ENCODE data around the gene VTN. TPM values are rescaled to one million over a fixed set of nuclear protein-coding genes. Genes with fewer than 3 reads are reported as not detected.

VTN gene
- total RNA-seq, 1 donor from 2014 or later = 0.18 TPM

DNA sequence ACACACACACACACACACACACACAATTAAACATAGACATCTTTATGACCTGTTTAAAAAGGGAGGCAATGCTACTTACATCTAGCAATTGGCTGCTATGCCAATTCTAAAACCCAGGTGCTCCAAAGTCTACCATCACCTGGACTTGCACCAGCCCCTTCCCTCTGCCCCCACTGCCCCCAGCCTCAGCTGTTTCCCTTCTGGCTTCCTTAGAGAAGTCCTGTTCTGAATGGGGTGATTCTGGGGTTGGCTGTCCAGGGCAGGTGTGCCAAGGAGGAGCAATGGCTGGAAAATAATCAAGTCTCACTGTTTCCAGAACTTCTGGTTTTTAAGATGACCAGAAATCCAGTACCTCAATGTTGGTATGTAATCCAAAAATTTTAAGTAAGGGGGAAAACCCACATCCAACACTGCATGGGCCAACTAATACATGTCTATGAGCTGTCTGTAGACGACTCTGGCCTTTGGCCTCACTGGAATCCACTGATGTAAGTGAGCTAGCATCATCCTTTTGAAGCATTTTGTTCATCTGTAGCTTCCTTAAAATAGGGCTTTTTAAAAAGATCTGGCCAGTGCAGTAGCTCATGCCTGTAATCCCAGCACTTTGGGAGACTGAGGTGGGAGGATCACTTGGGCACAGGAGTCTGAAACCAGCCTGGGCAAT lies 36.9 kb downstream of the VTN start:
- intact Hi-C loops (cut with micrococcal nuclease) = no loop called here
- Mint-ChIP-seq H3K9me3 (no peaks in the 10 kb centered on the region), H3K4me3 (no peak overlapping the region), H3K27me3 (no peaks in the 10 kb centered on the region), H3K4me1 (peaks cover 35% of the 10 kb centered on the region), H3K27ac (no peak overlapping the region), H3K36me3 (ENCODE audit: low read depth) (peaks cover 38% of the 10 kb centered on the region)
- ATAC-seq (ENCODE audit: low read depth) (no peak), DNase-seq (no peak)
- CTCF ChIA-PET = interaction anchor here (1.0 kb wide), 1 partner anchor 37 kb away, joined by 3 read pairs; the partner anchor contains the start of gene VTN
- TF ChIP-seq, protein P1, sequence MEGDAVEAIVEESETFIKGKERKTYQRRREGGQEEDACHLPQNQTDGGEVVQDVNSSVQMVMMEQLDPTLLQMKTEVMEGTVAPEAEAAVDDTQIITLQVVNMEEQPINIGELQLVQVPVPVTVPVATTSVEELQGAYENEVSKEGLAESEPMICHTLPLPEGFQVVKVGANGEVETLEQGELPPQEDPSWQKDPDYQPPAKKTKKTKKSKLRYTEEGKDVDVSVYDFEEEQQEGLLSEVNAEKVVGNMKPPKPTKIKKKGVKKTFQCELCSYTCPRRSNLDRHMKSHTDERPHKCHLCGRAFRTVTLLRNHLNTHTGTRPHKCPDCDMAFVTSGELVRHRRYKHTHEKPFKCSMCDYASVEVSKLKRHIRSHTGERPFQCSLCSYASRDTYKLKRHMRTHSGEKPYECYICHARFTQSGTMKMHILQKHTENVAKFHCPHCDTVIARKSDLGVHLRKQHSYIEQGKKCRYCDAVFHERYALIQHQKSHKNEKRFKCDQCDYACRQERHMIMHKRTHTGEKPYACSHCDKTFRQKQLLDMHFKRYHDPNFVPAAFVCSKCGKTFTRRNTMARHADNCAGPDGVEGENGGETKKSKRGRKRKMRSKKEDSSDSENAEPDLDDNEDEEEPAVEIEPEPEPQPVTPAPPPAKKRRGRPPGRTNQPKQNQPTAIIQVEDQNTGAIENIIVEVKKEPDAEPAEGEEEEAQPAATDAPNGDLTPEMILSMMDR (IDR thresholded peaks at IDR 0.05) = no peak
- POLR2A ChIA-PET = interaction anchor here (0.7 to 4.3 kb wide), 2 partner anchors 25 to 217 kb away, joined by 3 to 110 read pairs; partner anchors contain the start of gene POLDIP2

DNA sequence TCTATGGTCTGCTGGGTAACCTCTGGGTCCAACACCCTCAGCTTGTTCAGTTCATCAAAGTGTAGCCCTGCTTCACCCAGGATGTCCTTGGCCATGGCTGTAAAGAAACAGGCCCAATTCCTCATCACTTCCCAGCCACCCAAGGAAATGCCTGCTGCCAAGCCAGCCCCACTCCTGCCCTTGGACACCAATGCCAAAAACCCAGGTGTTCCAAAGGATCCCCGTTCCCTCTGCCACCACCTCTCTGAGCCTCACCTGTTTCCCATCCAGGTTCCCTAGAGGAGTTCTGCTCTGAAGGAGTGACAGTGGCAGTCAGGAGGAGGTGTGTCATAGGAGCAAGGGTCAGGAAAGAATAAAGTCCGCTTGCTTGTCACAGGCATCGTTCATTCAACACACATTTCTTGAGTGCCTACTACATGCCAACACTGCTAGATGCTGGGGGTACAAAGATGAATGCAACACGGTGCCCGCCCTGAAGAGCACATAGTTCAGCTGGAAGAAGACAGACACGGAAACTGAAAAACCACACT lies 38.2 kb downstream of the VTN start:
- DNase-seq (no peak), ATAC-seq (ENCODE audit: low read depth) (no peak)
- TF ChIP-seq, protein P1 (IDR thresholded peaks at IDR 0.05) = no peak
- Mint-ChIP-seq H3K4me3 (no peak overlapping the region), H3K27ac (no peak overlapping the region), H3K27me3 (no peaks in the 10 kb centered on the region), H3K9me3 (no peaks in the 10 kb centered on the region), H3K4me1 (peaks cover 26% of the 10 kb centered on the region), H3K36me3 (ENCODE audit: low read depth) (peaks cover 50% of the 10 kb centered on the region)
- ChIA-PET POLR2A (no interaction called here), CTCF (no interaction called here)
- intact Hi-C loops (cut with micrococcal nuclease) = no loop called here

DNA sequence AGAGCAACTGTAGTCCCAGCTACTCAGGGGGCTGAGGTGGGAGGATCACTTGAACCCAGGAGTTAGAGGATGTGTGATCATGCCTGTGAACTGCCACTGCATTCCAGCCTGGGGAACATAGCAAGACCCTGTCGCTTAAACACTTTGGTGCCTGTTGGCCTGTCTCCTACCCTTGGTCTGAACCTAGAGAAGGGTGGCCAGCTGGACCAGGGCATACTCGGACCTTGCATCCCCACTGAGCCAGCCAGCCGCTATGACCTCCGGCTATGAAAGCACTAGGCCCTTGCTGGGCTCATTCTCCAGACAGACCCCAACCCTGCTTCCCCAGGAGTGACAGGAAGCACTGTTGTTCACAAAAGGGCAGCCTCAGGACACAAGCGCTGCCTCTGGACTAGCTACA lies 39.4 kb downstream of the VTN start:
- ATAC-seq (ENCODE audit: low read depth) (no peak), DNase-seq (no peak)
- TF ChIP-seq, protein P1 (IDR thresholded peaks at IDR 0.05) = no peak
- H3K9me3 Mint-ChIP-seq = no peaks in the 10 kb centered on the region
- intact Hi-C loops (cut with micrococcal nuclease) = no loop called here
- CTCF ChIA-PET = no interaction called here
- H3K27ac Mint-ChIP-seq = no peak overlapping the region
- peaks cover 16% of the 10 kb centered on the region for H3K4me1 Mint-ChIP-seq
- no peaks in the 10 kb centered on the region for H3K27me3 Mint-ChIP-seq
- H3K36me3 Mint-ChIP-seq (ENCODE audit: low read depth) = peaks cover 60% of the 10 kb centered on the region
- POLR2A ChIA-PET = no interaction called here
- no peak overlapping the region for H3K4me3 Mint-ChIP-seq

DNA sequence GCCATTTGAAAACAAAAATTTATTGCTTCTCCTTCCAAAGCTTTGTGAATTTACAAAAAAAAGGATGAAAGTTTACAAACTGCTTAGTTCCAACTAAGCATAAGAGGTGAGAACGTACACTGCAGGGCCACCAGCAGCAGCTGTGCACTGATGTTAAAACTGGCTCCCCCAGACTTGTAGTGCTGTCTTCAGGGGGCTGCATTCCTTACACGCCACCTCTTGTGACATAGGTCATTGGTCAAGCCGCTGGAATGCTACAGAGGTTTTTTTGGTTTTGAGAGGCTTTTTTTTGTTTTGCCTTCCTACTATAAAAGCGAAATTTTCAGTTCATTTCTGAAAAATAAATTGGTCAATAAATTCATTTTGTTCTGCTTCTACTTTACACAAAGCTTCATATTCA lies 41.8 kb downstream of the VTN start:
- ChIA-PET POLR2A (interaction anchor here (0.6 kb wide), 1 partner anchor 27 kb away, joined by 3 read pairs; no protein-coding TSS in a partner anchor), CTCF (no interaction called here)
- ATAC-seq (ENCODE audit: low read depth) (no peak), DNase-seq (no peak)
- intact Hi-C loops (cut with micrococcal nuclease) = no loop called here
- H3K36me3 Mint-ChIP-seq (ENCODE audit: low read depth) = peaks cover 56% of the 10 kb centered on the region
- H3K27me3 Mint-ChIP-seq = no peaks in the 10 kb centered on the region
- no peak overlapping the region for H3K4me3 Mint-ChIP-seq
- H3K9me3 Mint-ChIP-seq = no peaks in the 10 kb centered on the region
- peaks cover 1% of the 10 kb centered on the region for H3K4me1 Mint-ChIP-seq
- H3K27ac Mint-ChIP-seq = no peak overlapping the region
- TF ChIP-seq, protein P1 (IDR thresholded peaks at IDR 0.05) = no peak

DNA sequence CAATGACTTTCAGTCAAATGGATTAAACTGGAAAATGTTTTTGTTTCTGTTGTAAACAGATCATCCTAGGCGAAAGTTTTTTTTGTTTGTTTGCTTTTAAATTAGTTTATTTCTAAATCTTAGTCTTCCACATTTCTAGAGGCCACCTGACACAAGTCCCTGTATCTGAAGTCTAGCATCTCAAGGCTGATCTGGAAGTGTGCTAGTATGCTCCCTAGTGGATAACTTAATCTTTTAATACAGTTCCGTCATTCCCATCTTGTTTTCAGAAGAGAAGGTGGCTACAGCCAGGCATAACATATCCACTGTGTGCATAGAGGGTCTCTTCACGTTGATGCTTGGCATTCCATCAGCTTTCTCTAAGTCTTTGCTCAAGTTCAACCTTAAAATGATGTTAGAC lies 42.4 kb downstream of the VTN start:
- H3K36me3 Mint-ChIP-seq (ENCODE audit: low read depth) = peaks cover 56% of the 10 kb centered on the region
- ChIA-PET CTCF (no interaction called here), POLR2A (no interaction called here)
- H3K27me3 Mint-ChIP-seq = no peaks in the 10 kb centered on the region
- no peaks in the 10 kb centered on the region for H3K9me3 Mint-ChIP-seq
- no peak for DNase-seq
- H3K27ac Mint-ChIP-seq = no peak overlapping the region
- no peak for ATAC-seq (ENCODE audit: low read depth)
- intact Hi-C loops (cut with micrococcal nuclease) = no loop called here
- peaks cover 1% of the 10 kb centered on the region for H3K4me1 Mint-ChIP-seq
- H3K4me3 Mint-ChIP-seq = no peak overlapping the region
- TF ChIP-seq, protein P1 (IDR thresholded peaks at IDR 0.05) = no peak

Measured in activated B cell treated with CpG ODN at 0.5 μM for 24 hours (primary cell).